Measurements from ENCODE around the gene ROM1.
"Not testable (repeated sequence)": the region's sequence is repeated elsewhere in the genome, so short reads cannot be mapped to it uniquely, and the experiment has no call there.

ROM1 gene

DNA sequence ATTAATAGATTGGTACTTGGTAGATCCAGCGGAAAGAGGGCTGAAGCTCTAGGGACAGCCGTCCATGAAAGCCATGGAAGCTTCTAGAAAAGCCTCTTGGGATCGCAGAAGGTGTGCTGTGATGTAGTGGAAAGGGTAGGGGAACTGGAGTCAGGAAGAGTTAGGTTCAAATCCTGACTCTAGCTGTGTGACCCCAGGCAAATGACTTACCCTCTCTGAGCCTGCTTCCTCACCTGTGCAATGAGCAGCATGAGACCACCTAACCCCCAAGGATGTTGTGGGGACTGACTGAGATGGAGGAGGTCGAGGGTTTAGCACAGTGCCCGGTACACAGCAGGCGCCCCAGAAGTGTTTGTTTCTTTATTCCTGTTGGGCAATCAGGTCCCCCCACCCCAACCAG lies 2.7 kb upstream of the ROM1 start:
- no peak for TF ChIP-seq POLR2A (IDR thresholded peaks at IDR 0.05; ENCODE audit: low read depth, low read length)
- DNase-seq (ENCODE audit: insufficient read length, low spot score) (no peak), FAIRE-seq (no peak)

DNA sequence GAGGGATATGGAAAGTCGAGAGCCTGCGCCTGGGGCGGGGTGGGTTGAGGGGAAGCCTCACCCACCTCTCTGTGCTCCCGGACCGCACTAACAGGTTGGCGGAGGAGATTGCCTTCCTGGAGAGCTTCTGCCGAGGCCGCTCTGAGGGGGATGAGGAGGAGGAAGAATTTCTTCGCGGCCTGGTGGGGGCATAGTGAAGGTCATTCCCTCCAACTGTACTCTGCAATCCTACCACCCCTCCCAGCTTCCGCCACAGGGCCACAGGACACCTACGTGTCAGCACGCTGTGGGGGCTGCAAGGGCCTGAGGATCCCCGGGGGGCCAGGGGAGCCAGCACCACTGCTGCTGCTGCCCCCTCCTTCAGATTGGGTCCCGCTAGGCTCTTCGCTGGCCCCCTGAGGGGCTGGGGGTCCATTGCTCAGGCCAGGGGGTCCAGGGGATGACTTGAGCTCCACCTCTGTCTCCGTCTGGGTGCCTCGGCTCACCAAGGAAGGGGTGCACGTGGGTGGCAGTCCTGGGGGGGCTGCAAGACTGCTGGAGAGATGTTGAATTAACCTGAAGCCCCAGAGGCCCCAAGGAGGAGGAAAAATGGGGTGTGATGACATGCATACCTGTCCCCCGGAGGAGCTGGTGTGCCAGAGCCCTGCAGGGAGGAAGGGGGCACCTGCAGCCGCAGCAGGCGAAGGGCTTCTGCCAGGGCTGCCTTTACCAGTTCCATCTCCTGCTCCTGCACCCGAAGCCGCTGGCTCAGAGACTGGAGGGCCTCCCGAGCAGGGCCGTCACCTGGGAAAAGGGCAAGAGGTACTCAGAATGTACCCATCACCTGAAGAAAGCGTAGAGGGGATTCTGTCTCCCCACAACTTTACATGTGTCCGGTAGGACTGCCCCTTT lies 2.0 kb upstream of the ROM1 start:
- DNase-seq (ENCODE audit: insufficient read length, low spot score), result no peak
- FAIRE-seq, result no peak
- TF ChIP-seq POLR2A (IDR thresholded peaks at IDR 0.05; ENCODE audit: low read depth, low read length), result no peak

DNA sequence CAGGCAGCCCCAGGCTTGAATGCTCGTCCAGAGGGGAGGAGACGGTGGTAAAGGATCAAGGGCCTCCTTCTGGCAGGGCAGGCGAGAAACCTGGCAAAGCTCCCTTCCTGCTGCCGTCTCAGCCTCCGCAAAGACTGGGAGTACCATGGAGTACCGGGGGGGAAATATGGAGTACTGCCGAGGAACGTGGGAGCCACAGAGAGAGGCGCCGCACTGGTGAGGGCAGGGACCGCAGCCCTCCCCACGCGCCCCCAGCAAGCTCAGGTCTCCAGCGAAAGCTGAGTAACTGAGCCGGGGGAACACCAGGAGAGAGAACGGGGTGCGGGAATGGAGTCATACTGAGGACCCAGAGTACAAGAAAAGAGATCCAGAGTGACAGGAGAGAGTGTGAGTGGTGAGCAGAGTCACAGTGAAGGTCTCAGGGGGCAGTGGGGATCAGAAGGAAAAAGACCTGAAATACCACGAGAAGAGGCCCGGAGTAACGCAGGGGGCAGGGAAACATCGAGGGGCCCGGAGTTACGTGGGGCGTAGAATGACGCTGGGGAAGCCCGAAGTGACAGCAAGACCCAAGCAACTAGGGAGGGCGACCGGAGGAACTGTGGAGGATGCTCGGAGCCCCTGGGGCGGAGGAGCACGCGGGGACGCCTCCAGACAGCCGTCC lies 1.2 kb upstream of the ROM1 start:
- TF ChIP-seq POLR2A (IDR thresholded peaks at IDR 0.05; ENCODE audit: low read depth, low read length), result peak; percentile 55; the same call in 1 of the 2 replicates
- no peak for FAIRE-seq
- peak; percentile 53 for DNase-seq (ENCODE audit: insufficient read length, low spot score)

DNA sequence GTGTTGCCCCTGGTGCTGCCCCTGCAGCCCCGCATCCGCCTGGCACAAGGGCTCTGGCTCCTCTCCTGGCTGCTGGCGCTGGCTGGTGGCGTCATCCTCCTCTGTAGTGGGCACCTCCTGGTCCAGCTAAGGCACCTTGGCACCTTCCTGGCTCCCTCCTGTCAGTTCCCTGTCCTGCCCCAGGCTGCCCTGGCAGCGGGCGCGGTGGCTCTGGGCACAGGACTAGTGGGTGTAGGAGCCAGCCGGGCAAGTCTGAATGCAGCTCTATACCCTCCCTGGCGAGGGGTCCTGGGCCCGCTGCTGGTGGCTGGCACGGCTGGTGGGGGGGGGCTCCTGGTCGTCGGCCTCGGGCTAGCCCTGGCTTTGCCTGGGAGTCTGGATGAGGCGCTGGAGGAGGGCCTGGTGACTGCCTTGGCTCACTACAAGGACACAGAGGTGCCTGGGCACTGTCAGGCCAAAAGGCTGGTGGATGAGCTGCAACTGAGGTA lies 278 bp downstream of the ROM1 start:
- DNase-seq (ENCODE audit: insufficient read length, low spot score) (no peak), FAIRE-seq (no peak)
- TF ChIP-seq POLR2A (IDR thresholded peaks at IDR 0.05; ENCODE audit: low read depth, low read length), result no peak

DNA sequence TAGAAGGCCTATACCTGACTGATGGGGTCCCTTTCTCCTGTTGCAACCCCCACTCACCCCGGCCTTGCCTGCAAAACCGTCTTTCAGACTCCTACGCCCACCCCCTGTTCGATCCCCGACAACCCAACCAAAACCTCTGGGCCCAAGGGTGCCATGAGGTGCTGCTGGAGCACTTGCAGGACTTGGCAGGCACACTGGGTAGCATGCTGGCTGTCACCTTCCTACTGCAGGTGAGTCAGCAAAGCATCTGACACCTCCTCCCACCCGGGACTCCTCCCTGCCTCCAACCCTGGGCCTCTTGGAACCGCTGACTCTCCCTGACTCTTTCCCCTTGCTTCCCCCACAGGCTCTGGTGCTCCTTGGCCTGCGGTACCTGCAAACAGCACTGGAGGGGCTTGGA lies 1.2 kb downstream of the ROM1 start:
- FAIRE-seq (no peak), DNase-seq (ENCODE audit: insufficient read length, low spot score) (peak; percentile 53)
- no peak for TF ChIP-seq POLR2A (IDR thresholded peaks at IDR 0.05; ENCODE audit: low read depth, low read length)

DNA sequence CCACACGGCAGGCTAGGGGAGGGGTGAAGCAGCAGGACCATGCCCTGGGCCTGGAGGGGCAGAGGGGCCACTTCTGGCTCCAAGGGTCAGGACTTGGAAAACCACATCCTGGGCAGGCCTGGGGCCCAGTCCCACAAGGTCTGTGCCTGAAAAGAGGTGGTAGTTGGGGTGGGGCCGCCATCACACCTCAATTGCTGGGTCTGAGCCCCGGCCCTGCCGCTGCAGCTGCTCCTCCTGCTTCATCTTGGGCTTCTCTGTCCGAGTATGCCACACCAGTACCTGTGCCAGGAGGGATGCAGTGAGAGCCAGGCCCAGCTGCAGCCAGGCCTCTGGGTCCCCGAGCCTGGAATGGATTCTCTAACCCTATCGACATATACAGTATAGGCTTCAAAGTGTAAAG lies 2.5 kb downstream of the ROM1 start:
- FAIRE-seq (no peak), DNase-seq (ENCODE audit: insufficient read length, low spot score) (no peak)
- TF ChIP-seq POLR2A (IDR thresholded peaks at IDR 0.05; ENCODE audit: low read depth, low read length), result no peak

DNA sequence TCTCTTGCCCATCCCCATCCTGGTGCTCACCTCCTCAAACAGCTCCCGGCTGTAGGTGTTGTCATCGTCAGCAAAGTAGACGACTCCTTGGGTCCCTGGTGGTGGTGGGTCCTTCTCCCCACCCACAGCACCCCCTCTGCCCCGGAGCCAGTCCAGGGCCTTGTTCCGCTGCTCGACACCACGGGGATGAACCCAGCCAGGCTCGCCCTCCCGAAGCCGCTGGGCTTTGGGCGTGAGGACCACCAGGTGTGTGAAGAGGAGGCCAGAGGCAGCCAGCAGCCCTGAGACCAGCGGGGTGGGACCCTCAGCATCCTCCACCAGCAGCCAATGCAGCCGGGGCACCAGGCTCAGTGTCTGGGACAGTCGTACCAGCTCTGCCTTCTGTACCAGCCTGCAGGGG lies 3.9 kb downstream of the ROM1 start:
- DNase-seq (ENCODE audit: insufficient read length, low spot score); FAIRE-seq: not testable (repeated sequence)

DNA sequence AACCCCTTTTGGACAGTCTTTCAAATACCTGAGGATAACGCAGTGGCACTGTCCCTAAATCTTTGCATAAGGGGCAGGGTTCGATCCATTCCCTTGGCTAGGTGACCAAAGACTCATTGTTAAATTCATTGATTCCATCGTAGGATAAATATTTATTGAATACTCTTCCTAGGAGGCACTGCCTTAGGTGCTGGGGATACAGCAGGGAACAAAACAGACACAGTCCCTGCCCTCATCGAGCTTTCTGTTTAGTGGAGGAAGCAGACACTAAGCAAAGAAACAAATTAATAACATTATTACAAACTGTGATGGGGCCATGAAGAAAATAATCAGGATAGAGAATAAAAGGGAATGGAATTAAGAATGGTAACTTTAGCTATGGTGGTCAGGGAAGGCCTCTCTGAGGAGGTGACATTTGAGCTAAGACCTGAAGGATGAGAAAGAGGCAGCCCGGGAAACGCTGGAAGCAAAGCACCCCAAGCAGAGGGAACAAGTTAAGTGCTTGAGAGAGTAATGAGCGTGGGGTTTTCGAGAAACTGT lies 8.0 kb downstream of the ROM1 start:
- FAIRE-seq (no peak), DNase-seq (ENCODE audit: insufficient read length, low spot score) (no peak)
- TF ChIP-seq POLR2A (IDR thresholded peaks at IDR 0.05; ENCODE audit: low read depth, low read length), result no peak

DNA sequence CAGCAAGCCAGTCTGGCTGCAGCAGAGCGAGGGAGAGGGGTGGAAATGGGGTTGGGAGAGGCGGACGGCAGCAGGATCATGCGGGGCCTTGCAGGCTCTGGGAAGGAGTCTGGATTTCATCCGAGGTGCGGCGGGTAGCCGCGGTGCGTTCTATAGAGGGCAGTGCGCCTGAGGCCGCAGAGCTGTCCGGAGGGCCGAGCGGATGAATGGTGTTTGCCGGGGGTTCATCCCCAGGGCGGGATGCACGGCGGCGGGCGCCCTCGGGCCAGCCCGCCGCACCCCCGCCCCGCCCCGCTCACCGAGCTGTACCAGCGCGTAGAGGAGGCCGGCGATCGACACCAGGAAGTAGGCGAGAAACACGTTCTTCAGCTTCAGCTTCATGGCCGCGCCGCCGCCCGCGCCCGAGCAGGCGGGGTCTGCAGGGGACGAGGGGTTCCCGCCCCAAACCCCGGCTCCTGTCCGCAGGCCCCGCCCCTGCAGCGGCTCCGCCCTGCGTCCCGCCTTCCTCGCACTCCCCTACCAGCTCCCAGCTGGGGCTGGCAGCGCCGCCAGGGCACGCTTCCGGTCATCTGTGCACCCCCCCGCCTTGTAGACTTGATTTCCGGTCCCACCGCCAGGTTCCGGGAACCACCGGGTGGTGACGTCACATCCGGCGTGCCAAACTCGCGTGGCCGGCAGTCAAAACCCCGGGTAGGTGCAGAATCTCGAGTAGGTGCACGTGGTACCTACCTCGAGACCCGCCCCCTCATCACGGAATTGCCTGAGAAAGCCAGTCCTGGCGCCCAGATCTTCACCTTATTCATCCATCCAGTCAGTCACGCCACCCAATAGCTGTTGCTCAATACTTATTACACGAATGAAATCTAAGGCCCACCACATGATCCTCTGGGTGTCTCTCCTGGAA lies 8.8 kb downstream of the ROM1 start, which contains the start of gene B3GAT3:
Gene B3GAT3 (minus strand): TSS at position 420 of the 904 bp plus-strand sequence. CDS start 39 bp downstream, at position 381.
- FAIRE-seq (no peak), DNase-seq (ENCODE audit: insufficient read length, low spot score) (peak; percentile 97)
- TF ChIP-seq POLR2A (IDR thresholded peaks at IDR 0.05; ENCODE audit: low read depth, low read length), result peak; percentile 80

DNA sequence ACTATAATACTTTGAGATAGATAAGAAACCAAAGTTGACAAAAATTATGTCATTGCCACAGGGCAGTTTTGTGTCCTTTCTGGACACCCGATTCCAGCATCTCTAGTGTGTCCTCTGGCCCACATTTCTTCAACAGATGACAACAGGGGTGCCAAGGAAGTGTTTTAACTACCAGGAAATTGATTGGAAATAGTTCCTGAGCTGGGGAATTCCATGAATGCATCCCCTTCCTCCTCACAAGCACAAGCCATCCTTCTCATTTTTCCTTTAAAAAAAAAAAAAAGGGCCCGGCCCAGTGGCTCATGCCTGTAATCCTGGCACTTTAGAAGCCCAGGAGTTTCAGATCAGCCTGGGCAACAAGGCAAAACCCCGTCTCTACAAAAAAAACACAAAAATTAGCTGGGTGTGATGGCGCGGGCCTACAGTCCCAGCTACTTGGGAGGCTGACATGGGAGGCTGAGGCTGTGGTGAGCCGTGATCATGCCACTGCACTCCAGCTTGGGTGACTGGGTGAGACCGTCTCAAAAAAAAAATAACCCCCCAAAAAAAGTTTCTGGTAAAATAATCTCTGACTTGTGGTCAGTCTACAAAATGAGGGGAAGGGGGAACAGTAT lies 9.5 kb downstream of the ROM1 start:
- DNase-seq (ENCODE audit: insufficient read length, low spot score) (no peak), FAIRE-seq (no peak)
- TF ChIP-seq POLR2A (IDR thresholded peaks at IDR 0.05; ENCODE audit: low read depth, low read length), result no peak

DNA sequence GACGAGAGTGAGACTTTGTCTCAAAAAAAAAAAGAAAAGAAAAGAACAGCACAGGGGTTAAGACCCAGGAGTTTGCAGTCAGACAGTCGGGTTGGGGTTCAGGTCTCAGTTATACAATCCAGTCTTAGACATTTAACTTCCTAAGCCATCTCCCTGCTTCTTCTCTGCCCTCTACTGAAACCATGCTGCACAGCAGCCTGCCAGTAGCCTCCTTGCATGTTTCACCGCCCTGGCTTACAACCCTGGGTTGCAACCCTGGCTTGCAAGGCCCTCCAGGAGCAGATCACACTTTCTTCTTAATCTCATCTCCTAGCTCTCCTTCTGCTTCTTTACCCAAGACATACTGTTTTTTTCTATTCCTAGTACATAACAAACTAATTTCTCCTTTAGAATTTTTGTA lies 14.7 kb downstream of the ROM1 start:
- DNase-seq (ENCODE audit: insufficient read length, low spot score), result no peak
- FAIRE-seq, result no peak
- no peak for TF ChIP-seq POLR2A (IDR thresholded peaks at IDR 0.05; ENCODE audit: low read depth, low read length)

DNA sequence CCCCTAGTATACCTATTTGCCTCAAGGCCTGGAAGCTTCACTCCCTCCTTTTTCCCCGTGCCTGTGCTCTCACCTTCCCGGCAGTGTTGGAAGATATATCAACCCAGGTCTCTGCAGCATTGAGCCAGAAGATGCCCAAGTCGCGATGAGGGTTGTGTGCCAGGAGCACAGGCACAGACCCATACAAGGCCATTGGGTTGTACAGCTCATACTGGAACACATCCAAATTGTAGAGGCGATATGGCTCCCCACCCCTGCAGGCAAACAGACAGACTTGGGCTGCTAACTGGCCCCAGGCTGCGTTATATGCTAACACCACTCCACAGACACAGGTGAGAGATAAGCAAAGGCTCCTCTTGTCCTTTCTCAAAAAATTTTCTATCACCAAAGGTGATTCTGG lies 19.4 kb downstream of the ROM1 start:
- DNase-seq (ENCODE audit: insufficient read length, low spot score), result no peak
- TF ChIP-seq POLR2A (IDR thresholded peaks at IDR 0.05; ENCODE audit: low read depth, low read length), result no peak
- no peak for FAIRE-seq

DNA sequence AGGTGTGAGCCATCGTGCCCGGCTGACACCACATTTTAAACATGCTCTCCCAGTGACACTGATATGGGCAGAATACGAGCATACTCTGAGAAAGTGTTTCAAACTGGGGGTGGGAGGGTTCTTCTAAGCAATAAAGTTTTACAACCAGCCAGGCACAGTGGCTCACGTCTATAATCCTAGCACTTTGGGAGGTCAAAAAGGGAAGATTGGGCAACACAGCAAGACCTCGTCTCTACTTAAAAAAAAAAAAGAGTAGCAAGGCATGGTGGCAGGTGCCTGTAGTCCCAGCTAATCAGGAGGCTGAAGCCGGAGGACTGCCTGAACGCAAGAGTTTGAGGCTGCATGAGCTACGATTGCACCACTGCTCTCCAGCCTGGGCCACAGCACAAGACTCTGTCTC lies 31.2 kb downstream of the ROM1 start:
- TF ChIP-seq POLR2A (IDR thresholded peaks at IDR 0.05; ENCODE audit: low read depth, low read length), result no peak
- no peak for FAIRE-seq
- no peak for DNase-seq (ENCODE audit: insufficient read length, low spot score)

All from H54 (cell line).